Fibroblast of pulmonary artery (primary cell): Measurements from ENCODE around the gene AGRN.
"Not testable (repeated sequence)": the region's sequence is repeated elsewhere in the genome, so short reads cannot be mapped to it uniquely, and the experiment has no call there.

Experiments
- DNase-seq: peaks from one replicate; pipeline ENCODE4 v3.0.0-alpha.2; 2010; ENCODE audit warnings: low read depth
- H3K4me3 ChIP-seq: replicated peaks from 2 replicates; pipeline ENCODE4 v1.5.1; 2011; ENCODE audit warnings: low read depth, mild to moderate bottlenecking, control low read depth, low read length, moderate library complexity
- TF ChIP-seq, protein P1 (sequence below): IDR thresholded peaks from 2 replicates; pipeline ENCODE4 v1.5.1; 2011; ENCODE audit warnings: mild to moderate bottlenecking, control low read depth, low read length, inconsistent platforms; ENCODE audit errors: missing control alignments

AGRN gene

DNA sequence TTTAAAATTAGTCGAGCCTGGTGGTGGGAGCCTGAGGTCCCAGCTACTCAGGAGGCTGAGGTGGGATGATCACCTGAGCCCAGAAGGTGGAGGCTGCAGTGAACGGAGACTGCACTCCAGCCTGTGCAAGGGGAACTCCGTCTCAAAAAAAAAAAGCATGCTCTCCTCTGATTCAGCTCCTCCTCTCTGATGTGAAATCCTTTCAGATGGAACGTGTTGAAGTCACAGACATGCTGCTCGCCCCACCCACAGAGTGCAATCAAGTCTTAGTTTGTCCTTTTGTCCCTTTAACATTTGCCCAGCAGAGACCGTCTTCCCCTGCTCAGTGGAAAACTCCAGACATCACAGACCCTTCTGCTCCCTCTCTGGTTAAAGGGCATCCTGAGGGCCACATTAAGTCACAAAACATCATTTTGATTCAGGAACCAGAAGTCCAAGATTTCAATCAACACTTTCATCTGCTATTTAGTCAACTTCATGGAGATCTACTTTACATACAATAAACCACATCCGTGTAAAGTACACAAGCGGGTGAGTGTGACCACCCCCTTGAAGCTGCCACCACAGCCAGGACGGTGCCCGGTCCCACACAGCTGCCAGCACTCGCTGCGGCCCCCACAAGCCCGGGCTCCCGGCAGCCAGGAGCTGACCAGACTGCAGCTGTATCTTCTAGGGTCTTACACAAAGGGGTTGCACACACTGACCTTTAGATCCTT is 73.1 kb downstream of the AGRN start:
- H3K4me3 ChIP-seq: no peak overlapping the region
- TF ChIP-seq, protein P1, sequence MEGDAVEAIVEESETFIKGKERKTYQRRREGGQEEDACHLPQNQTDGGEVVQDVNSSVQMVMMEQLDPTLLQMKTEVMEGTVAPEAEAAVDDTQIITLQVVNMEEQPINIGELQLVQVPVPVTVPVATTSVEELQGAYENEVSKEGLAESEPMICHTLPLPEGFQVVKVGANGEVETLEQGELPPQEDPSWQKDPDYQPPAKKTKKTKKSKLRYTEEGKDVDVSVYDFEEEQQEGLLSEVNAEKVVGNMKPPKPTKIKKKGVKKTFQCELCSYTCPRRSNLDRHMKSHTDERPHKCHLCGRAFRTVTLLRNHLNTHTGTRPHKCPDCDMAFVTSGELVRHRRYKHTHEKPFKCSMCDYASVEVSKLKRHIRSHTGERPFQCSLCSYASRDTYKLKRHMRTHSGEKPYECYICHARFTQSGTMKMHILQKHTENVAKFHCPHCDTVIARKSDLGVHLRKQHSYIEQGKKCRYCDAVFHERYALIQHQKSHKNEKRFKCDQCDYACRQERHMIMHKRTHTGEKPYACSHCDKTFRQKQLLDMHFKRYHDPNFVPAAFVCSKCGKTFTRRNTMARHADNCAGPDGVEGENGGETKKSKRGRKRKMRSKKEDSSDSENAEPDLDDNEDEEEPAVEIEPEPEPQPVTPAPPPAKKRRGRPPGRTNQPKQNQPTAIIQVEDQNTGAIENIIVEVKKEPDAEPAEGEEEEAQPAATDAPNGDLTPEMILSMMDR: no peak
- DNase-seq: no peak

DNA sequence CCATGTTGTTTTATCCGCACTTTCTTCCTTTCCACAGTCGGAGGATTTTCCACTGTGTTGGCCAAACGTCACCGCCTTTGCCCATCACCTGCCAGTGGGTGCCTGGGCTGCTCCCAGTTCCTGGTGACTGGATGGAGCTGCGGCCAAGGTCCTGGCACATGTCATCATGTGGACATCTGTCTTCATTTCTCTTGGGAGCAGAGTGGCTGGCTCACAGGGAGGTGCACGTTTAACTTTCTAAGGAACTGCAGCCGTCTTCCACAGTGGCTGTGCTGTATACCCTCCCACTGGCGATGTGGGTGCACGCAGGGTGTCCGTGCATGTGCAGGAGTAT is 73.7 kb downstream of the AGRN start:
- TF ChIP-seq, protein P1: no peak
- DNase-seq: no peak

DNA sequence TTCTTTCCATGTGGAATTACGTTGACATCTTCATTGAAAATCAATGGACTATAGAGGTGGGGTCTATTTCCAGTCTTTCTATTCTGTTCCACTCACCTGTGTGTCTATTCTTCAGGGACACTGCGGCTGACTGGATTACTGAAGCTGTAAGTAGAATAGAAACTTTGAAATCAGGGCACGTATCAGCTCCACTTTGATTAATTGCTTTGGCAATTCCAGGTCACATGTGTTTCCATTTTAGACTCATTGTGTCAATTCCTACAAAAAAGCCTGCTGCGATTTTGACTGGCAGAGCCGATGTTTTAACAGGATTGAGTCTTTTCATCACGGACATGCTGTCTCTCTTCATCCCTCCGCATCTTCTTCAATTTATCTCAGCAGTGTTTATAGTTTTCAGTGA is 75.1 kb downstream of the AGRN start:
- no peak overlapping the region for H3K4me3 ChIP-seq
- TF ChIP-seq, protein P1: no peak
- DNase-seq: no peak

More for the DNA sequence above, 73.7 kb downstream of the AGRN start:
- no peak overlapping the region for H3K4me3 ChIP-seq

DNA sequence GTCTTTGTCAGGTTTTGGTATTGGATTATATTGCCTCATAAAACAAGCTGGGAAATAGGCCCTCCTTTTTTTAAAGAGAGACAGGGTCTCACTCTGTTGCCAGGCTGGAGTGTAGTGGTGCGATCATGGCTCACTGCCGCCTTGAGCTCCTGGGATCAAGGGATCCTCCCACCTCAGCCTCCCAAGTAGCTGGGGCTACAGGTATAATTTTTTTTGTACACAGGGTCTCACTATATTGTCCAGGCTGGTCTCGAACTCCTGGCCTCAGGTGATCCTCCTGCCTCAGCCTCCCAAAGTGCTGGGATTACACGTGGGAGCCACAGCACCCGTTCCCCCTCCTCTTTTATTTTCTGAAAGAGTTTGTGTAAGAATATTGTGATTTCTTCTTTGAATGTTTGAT is 76.2 kb downstream of the AGRN start:
- not testable (repeated sequence) for H3K4me3 ChIP-seq, DNase-seq

DNA sequence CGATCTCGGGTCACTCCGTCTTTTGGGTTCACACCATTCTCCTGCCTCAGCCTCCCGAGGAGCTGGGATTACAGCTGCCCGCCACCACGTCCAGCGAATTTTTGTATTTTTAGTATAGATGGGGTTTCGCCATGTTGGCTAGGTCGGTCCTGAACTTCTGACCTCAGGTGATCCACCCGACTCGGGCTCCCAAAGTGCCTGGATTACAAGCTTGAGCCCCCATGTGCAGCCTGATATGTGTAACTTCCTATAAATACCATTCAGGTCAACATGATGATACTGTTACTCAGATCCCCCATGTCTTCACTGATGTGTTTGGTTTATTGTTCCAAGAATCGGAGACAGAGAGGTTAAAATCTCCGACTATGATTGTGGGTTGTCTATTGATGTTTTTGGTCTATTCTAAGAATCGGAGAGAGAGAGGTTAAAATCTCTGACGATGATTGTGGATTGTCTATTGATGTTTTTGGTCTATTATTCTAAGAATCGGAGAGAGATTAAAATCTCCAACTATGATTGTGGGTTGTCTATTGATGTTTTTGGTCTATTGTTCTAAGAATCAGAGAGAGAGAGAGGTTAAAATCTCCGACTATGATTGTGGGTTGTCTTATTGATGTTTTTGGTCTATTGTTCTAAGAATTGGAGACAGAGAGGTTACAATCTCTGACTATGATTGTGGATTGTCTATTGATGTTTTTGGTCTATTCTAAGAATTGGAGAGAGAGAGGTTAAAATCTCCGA is 78.9 kb downstream of the AGRN start:
- TF ChIP-seq, protein P1: no peak
- DNase-seq: no peak
- H3K4me3 ChIP-seq: no peak overlapping the region

DNA sequence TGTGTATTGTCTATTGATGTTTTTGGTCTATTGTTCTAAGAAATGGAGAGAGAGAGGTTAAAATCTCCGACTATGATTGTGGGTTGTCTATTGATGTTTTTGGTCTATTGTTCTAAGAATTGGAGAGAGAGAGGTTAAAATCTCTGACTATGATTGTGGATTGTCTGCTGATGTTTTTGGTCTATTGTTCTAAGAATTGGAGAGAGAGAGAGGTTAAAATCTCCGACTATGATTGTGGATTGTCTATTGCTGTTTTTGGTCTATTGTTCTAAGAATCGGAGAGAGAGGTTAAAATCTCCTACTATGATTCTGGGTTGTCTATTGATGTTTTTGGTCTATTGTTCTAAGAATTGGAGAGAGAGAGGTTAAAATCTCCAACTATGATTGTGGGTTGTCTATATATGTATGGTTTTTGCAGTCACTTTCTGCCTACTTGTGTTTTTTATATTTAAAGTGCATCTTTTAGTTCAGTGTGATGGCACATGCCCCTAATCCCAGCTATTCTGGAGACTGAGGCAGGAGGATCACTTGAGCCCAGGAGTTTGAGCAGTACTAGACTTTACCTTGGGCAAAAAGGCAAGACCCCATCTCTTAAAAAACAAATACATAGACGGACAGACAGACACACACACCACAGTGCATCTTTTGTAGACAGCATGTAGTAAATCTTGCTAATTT is 79.7 kb downstream of the AGRN start:
- no peak for DNase-seq
- H3K4me3 ChIP-seq: no peak overlapping the region
- TF ChIP-seq, protein P1: no peak

DNA sequence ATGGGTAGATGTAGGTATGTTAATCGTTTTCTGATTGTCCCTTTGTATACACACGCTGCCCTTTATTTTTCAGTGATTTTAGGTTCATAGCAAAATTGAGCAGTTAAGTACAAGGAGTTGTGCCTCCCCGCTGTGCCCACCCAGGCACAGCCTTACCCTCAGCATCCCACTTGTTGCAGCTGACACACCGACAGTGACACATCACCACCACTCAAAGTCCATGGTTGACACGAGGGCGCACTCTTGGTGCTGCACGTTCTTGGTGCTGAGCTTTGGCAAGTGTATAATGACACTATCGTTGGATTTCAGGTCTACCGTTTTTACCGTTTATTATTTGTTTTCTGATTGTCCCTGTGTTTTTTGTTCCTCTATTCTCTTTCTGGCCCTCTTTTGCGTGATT is 80.4 kb downstream of the AGRN start:
- H3K4me3 ChIP-seq: no peak overlapping the region
- DNase-seq: no peak
- TF ChIP-seq, protein P1: no peak
